ENCODE data around the gene PLD1.

GRCh38 chr3:171836855-171837254 lies 26.6 kb upstream of the PLD1 start:
- TF ChIP-seq CTCF (IDR thresholded peaks at IDR 0.05) (no peak), POLR2A (IDR thresholded peaks at IDR 0.05) (no peak), POLR2AphosphoS5 (IDR thresholded peaks at IDR 0.05) (no peak)
